Mucosa of gallbladder (tissue), 1 donor: Measurements from ENCODE around the gene TENT4A. TPM values are rescaled to one million over a fixed set of nuclear protein-coding genes. Genes with fewer than 3 reads are reported as not detected.

Experiments
- DNase-seq: peaks from one replicate; pipeline ENCODE4 v3.0.0-alpha.2; 2020; ENCODE audit warnings: low spot score
- total RNA-seq: library from RNA; stranded (reverse); gene quantifications from one replicate; pipeline ENCODE4 v1.2.1, GENCODE V29; 2021
- donor health status: DM: no; HTN: no; CAD: no.

TENT4A gene
- total RNA-seq, 1 donor from 2014 or later: 19.8 TPM

DNA sequence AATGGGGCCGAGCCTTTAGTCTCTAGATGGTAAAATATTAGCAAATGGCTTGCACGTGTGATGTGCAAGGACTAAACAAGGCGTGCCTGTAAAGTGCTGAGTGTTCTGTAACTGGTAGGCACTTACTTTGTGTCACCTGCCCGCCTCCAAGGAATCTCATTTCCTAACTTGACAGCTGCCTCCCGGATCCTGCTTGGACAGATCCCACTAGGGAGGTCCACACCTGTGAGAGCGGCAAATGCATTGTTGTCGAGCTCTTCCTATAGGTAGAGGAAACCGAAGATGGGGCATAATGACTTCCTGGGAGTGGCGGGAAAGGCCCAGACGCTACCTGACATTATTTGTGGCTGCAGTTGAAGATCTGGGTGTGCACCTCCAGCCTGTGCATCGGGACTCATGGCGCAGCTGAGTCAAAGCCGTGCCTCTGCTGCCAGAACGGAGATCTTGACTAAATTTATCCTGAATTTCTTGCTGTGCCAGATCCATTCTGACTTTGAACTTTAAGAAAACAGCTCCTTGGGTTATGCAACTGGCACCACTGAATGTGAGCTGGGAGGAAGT lies 79.8 kb downstream of the TENT4A start:
- DNase-seq: no peak

- DNase-seq: no peak
Observed at GRCh38 chr5:6801236-6801635, 88.0 kb downstream of the TENT4A start.

DNA sequence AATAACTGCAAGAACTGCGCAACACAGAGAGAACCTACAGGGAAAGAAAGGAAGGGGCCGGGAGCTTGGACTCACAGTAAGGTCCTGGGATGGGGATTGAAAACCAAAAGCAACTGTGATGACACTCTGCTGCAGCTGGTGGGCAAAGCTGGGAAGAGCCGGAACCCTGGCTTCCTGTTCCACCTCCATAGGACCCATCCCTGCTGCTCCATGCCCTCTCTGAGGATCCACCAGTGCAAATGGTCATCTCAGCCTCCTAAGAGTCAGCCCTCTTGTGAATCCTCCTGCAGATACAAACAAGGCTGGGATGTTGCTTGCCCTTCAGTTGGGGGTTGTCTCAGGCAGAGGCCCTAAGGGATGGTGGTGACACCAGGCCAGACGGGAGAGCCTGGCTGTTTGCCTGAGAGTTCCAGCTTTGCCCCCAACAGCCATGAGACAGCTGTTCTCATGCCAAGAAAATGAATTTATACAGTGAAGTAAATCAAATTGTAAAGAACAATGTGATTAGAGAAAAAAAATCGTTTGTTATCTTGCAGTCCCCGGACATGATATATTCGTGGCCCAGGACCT lies 90.8 kb downstream of the TENT4A start:
- DNase-seq: no peak

DNA sequence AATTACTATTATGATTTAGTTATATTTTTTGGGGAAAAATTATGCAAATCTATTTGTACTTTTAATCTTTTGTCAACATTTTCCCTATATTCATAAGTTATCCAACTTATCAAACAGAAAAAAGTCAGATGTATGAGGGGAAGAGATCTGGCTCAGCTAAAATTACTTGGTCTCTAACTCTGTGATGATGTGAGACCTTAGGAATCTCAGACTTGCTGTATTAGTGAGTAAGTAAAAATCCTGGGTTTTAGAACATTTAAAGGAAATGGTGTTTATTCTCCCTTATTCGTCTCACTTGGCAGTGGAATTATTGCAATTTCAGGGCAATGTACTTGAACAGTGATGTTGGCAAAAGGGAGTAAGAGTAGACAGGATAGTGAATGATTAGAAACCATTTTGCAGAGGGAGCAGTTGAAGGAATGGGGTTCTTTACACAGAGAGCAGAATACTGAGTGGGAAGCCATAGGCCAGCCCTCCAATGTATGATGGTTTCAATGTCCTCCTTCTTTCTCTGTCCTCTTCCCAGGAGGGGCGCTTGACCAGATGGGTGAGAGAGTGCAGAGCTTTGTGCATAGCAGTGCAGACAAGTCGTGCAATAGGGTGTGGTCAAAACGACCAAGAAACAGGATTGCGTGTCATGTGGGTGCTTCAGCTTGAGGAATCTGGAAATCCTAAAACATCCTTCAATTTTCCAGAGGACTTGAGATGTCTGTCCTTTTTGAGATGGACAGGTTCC lies 91.7 kb downstream of the TENT4A start:
- DNase-seq: no peak

GRCh38 chr5:6805841-6806240 lies 92.6 kb downstream of the TENT4A start:
- DNase-seq: no peak

Other genes with a start within 250 kb of the TENT4A start
- 37.1 TPM for gene NSUN2, start 80.4 kb upstream of the TENT4A start, total RNA-seq
- gene SRD5A1, start 80.0 kb upstream of the TENT4A start, total RNA-seq: 12.8 TPM